GM21825 (cell line): ENCODE measurements around the gene PTPN11.
"Not testable (repeated sequence)": the region's sequence is repeated elsewhere in the genome, so short reads cannot be mapped to it uniquely, and the experiment has no call there.

Source experiments
- ATAC-seq: cut with Tn5 transposase; IDR thresholded peaks from one replicate; pipeline ENCODE4 v1.9.1; 2021; ENCODE audit warnings: mild to moderate bottlenecking, moderate library complexity; ENCODE audit not compliant: unreplicated experiment

PTPN11 gene

DNA sequence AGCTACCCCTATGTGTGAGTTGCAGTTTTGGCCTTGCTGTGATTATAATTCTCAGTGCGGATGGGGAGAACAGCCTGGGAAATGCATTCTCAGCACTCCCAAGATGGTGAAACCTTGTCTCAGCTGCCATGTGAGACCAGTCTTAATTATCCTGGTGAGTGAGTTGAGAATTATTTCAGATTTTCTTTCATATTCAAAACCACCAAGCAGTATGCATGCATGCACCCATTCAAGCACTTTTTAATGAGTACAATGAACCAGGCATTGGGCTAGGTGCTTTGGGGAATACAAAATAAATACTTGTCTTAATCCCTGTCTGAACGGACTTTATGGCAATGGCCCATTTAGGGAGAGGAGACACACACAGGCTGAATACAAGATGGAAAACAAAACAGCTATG lies 94.7 kb downstream of the PTPN11 start:
- ATAC-seq: no peak

DNA sequence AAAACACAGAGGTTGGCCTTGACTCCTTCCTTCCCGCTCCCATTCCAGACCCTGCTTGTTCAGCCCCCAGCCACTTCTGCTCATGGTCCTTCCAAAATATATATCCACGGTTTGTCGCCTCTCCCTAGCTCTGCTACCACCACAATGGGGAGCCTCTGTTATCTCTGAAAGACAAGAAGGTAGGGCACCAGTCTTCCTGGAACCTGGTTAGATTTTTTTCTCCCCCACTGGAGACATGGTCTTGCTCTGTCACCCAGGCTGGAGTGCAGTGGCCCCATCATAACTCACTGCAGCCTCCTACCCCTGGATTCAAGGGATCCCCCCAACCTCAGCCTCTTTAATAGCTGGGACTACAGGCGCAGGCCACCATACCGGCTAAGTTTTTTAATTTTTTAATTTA lies 95.7 kb downstream of the PTPN11 start:
- ATAC-seq: no peak

GRCh38 chr12:112514926-112515642 lies 96.3 kb downstream of the PTPN11 start:
- ATAC-seq: no peak

DNA sequence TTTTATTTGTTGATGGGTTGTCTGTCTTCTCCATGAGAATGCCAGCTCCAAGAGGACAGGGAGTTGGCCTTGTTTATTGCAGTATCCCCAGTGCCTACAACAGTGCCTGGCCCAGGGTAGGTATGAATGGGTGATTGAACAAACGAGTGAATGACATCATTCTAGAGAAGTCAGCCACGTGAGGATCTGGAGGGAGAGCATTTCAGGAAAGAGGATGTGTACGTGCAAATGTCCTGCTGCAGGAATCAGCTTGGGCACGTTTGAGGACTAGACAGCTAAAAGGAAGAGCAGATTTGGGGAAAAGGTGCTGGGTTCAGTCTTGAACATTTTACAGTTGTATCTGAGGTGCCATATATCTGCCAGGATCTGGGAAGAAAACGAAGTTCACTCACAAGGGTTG lies 97.1 kb downstream of the PTPN11 start:
- no peak for ATAC-seq

- ATAC-seq: no peak
These were observed 99.1 kb downstream of the PTPN11 start for GRCh38 chr12:112517730-112518364.

GRCh38 chr12:112518365-112518735 lies 99.6 kb downstream of the PTPN11 start:
- no peak for ATAC-seq

DNA sequence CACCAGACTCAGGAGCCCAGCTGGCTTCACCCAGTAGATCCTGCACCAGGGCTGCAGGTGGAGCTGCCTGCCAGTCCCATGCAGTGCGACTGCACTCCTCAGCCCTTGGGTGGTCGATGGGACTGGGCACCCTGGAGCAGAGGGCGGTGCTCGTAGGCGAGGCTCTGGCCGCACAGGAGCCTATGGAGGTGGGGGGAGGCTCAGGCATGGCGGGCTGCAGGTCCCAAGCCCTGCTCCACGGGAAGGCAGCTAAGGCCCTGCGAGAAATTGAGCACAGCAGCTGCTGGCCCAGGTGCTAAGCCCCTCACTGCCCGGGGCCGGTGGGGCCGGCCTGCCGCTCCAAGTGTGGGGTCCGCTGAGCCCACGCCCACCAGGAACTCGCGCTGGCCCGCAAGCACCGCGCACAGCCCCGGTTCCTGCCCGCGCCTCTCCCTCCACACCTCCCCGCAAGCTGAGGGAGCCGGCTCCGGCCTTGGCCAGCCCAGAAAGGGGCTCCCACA lies 101.1 kb downstream of the PTPN11 start:
- not testable (repeated sequence) for ATAC-seq

- ATAC-seq: no peak
These were observed 105.1 kb downstream of the PTPN11 start for GRCh38 chr12:112523856-112524255.

- ATAC-seq: no peak
These were observed 105.5 kb downstream of the PTPN11 start for GRCh38 chr12:112524269-112524668.

- ATAC-seq: no peak
These were observed 106.1 kb downstream of the PTPN11 start for GRCh38 chr12:112524676-112525425.

GRCh38 chr12:112525426-112525809 lies 106.7 kb downstream of the PTPN11 start:
- ATAC-seq: no peak

- ATAC-seq: no peak
These were observed 108.3 kb downstream of the PTPN11 start for GRCh38 chr12:112527082-112527481.

- no peak for ATAC-seq
These were observed 108.8 kb downstream of the PTPN11 start for GRCh38 chr12:112527501-112527900.

- ATAC-seq: no peak
These were observed 109.8 kb downstream of the PTPN11 start for GRCh38 chr12:112528521-112528920.

DNA sequence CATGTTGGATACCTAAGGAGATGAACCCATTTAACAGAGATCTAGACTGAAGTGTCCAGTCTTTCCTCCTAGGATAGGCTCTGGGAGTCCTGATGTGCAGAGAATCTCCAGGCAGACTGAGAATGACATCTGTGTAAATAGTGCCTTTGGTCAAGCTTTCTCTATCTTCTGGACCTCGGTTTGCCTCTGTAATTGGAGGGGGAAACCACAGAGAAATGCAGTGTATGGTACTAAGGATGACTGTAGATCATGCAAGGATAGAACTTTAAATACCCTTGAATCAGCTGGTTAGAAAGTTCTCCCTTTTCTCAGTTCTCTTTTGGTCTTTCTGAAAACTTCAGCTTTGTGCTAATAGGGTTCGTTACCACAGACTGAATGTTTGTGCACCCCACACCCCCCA lies 112.2 kb downstream of the PTPN11 start:
- ATAC-seq: no peak

- ATAC-seq: no peak
These were observed 113.4 kb downstream of the PTPN11 start for GRCh38 chr12:112532106-112532505.

GRCh38 chr12:112533528-112533927 lies 114.8 kb downstream of the PTPN11 start:
- no peak for ATAC-seq

DNA sequence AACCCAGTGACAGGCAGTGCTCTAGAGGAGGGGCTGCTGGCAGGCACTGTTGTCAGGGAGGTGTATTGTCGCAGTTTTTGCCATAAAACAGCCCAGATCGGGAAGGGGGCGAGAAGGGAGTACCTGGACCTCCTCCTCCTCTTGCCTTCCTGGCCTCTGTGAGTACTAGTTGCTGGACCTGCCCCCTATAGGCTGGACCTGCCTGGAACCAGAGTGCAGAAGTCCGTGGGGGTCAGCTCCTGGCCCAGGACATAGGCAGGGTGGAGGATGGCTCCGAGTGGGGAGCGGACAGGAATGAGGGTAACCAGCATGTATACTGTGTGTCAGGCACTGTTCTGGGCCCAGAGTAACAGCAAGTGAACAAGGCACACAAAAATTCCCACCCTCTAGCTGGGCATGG lies 116.3 kb downstream of the PTPN11 start:
- no peak for ATAC-seq

DNA sequence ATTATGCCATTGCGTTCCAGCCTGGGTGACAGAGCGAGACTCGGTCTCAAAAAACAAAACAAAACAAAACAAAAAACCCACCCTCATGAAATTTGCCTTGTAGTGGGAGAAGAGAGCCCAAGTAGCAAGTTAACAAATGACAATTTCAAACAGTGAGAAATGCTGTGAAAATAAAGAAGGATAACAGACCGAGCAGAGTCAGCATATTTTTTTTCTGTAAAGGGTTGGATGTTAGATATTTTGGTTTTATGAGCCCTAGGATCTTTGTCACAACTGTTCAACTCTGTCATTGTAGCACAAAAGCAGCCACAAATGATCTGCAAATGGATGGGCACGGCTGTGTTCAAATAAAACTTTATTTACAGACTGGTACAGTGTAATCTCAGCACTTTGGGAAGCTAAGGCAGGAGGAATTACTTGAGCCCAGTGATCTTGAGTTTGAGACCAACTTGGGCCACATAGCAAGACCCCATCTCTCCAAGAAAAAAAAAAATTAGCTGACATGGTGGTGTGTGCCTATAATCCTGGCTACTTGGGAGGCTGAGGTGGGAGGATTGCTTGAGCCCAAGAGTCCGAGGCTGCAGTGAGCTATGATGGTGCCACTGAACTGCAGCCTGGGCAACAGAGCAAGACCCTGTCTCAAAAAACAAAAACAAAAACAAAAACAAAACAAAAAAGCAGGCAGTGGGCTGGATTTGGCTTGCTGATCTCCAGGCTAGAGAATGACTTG lies 117.1 kb downstream of the PTPN11 start:
- ATAC-seq: no peak

DNA sequence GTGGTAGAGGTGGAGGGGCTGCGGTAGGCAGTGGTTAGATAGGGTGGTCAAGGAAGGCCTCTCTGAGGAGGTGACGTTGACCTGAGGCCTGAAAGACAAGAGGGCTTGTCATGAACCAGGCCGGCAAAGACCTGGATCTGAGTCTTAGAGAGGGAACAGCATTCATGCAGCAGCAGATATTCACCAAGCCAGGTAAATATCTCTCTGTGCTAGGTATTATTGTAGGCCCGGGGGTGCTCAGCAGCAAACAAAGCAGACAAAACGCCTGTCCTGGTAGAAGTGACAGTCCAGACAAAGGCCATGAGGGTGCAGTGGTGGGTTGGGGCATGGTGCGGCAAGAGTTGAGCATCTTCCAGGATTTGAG lies 117.6 kb downstream of the PTPN11 start:
- ATAC-seq: no peak

DNA sequence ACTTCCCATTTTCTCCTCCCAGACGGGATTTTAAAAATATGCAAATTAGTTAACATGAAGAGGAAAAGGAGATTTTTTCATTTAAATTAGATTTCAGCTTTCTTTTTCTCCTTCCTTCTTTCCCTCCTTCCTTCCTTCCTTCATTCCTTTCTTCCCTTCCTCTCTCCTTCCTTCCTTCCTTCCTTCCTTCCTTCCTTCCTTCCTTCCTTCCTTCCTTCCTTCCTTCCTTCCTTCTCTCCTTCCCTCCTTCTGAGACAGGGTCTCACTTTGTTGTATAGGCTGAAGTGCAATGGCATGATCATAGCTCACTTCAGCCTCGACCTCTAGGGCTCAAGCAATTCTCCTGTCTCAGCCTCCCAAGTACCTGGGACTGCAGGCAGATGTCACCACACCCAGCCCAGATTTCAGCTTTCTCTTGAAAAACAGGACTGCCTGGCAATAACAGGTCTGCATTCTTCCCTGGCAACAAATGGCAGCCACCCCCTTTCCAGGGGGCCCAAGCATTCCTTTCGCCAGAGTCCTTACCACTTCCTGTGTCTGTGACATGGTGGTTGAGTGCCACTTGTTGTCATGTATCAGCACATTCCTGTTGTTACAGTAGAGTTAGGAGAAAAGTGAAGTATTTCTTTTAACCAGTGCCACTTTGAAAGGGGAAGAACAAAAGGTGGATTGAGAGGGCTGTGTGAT lies 119.1 kb downstream of the PTPN11 start:
- no peak for ATAC-seq
